H1 (cell line): ENCODE results near the gene IFNL3. TPM values are rescaled to one million over a fixed set of nuclear protein-coding genes. Genes with fewer than 3 reads are reported as not detected.

Experiments used
- BRCA1 ChIP-seq: IDR thresholded peaks from 2 replicates; pipeline ENCODE4 v1.6.1; 2012; ENCODE audit warnings: low read depth, low read length, improper control_type of control experiment
- EP300 ChIP-seq, 2 experiments: IDR thresholded peaks; 1 replicate in 1 of 2; 2 replicates in 1 of 2; pipeline ENCODE4 v1.6.1; 2011 to 2012; ENCODE audit warnings: low read depth in 2 of 2, low read length in 2 of 2, mild to moderate bottlenecking in 2 of 2, borderline replicate concordance in 1 of 2, inconsistent platforms in 1 of 2, moderate library complexity in 1 of 2
- EZH2 ChIP-seq: fragments of 200-600 bp; sonication (generic); IDR thresholded peaks from 2 replicates; pipeline ENCODE4 v1.7.1; 2012; ENCODE audit warnings: low read depth, mild to moderate bottlenecking, moderate library complexity, low read length, inconsistent platforms; ENCODE audit not compliant: severe bottlenecking
- GABPA ChIP-seq: IDR thresholded peaks from 2 replicates; pipeline ENCODE4 v1.6.1; 2011; ENCODE audit warnings: mild to moderate bottlenecking, low read length, moderate library complexity, borderline replicate concordance; ENCODE audit not compliant: insufficient read depth
- PHF8 ChIP-seq: fragments of 200-600 bp; sonication (generic); conservative IDR thresholded peaks from 2 replicates; pipeline ENCODE4 v1.7.1; 2012; ENCODE audit warnings: low read depth, mild to moderate bottlenecking, inconsistent platforms, low read length, moderate library complexity
- TBP ChIP-seq: IDR thresholded peaks from 2 replicates; pipeline ENCODE4 v1.6.1; 2011; ENCODE audit warnings: low read depth, low read length, improper control_type of control experiment
- polyA plus RNA-seq, 7 experiments: library from polyadenylated mRNA; depleted of rRNA in 3 of 7; stranded (reverse) in 5 of 7; unstranded in 2 of 7; fragments of >200 nt in 5 of 7; fragments of 200-250 nt in 2 of 7; gene quantifications; 1 replicate in 5 of 7; 2 replicates in 1 of 7; 4 replicates in 1 of 7; pipeline versions ENCODE4 v1.2.1 to v1.2.3, GENCODE V29; 2011 to 2013; ENCODE audit warnings: missing spikeins in 2 of 7, mixed read lengths in 2 of 7
- total RNA-seq: library from RNA; stranded (reverse); fragmentation: NEBNext Ultra II Directional; extraction: Animal tissue kit (Norgen Biotek cat#: 25700); gene quantifications from 2 replicates; pipeline ENCODE4 v1.2.1, GENCODE V29; 2021
- TF ChIP-seq, protein P1 (sequence below): IDR thresholded peaks from 2 replicates; pipeline ENCODE4 v1.6.1; 2012; ENCODE audit warnings: inconsistent platforms

The IFNL3 gene
- total and polyA plus RNA-seq, 2 of the 8 experiments (the other 6 are each of a cell fraction or from before 2014, with no cell fraction given), result 0.11 TPM; not detected in 1

DNA sequence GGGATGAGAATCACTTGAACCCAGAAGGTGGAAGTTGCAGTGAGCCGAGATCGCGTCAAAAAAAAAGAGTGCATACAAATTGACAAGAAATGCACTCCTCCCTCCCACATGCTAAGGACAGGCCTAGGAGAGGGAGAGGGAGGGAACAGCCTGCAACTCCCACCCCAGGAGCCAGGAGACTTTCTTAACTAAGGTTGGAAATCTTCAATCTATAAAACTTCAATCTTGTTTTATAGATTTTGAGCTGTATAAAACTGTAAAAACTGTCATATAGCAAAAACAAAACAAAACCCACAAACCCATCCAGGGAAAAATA lies 39.4 kb downstream of the IFNL3 start (continued):
- no peak for TF ChIP-seq EP300 (IDR thresholded peaks at IDR 0.05; ENCODE audit: borderline replicate concordance in 1 of 2, low read depth in 2 of 2, low read length in 2 of 2)
- no peak for TF ChIP-seq PHF8
- TF ChIP-seq, protein P1, sequence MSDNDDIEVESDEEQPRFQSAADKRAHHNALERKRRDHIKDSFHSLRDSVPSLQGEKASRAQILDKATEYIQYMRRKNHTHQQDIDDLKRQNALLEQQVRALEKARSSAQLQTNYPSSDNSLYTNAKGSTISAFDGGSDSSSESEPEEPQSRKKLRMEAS, result no peak
- TF ChIP-seq BRCA1, result no peak
- no peak for TF ChIP-seq EZH2
- no peak for TF ChIP-seq GABPA
- no peak for TF ChIP-seq TBP
